ENCODE results near the gene TNFAIP2. TPM values are rescaled to one million over a fixed set of nuclear protein-coding genes. Genes with fewer than 3 reads are reported as not detected.

Gene TNFAIP2
- polyA plus RNA-seq, 1 donor from 2014 or later: 1.8 TPM

DNA sequence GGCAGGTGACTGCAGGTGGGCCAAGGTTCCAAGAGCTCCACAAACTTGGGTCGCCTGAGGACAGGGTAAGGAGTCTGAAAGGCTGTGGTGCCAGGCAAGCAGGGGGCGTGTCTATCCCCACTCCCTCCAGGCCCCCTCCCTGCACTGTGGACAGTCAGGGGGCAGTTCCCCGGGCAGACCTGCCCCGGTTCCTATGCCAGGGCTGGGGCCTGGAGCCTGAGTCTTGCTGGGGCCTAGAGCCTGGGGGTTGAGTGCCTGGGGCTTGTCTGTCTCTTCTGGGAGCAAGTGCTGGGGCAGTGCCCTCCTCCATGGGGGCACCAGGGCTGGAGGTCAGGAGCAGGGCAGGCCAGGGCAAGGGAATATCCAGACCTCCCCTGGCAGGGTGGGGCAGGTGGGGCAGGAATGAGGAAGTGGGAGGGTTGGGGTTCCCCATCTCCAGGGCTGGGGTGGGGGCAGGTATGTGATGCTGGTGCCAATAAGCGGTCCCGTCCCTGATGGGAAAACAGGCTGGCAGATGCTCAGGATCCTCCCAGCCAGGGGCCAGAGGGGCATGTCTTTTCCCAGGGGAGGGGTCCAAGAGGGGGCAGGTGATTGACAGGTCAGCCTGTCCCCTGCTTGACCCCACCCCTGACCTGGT lies 11.9 kb upstream of the TNFAIP2 start:
- Histone ChIP-seq H3K27ac (ENCODE audit: low read length) (no peak overlapping the region), H3K79me2 (replicated peaks; ENCODE audit: insufficient read depth, low read length) (no peaks in the 10 kb centered on the region), H3K36me3 (ENCODE audit: insufficient read depth, low read length) (no peaks in the 10 kb centered on the region), H3F3A (ENCODE audit: insufficient read depth, low read length, poor library complexity, severe bottlenecking) (no peaks in the 10 kb centered on the region), H3K9me2 (ENCODE audit: insufficient read depth, low read length) (no peaks in the 10 kb centered on the region), H3K4me2 (ENCODE audit: low read length) (no peak overlapping the region), H4K20me1 (ENCODE audit: insufficient read depth) (no peaks in the 10 kb centered on the region), H2AFZ (ENCODE audit: low read depth, low read length) (no peak overlapping the region), H3K9me3 (ENCODE audit: low read length) (no peaks in the 10 kb centered on the region), H3K4me3 (ENCODE audit: low read length) (no peak overlapping the region), H3K27me3 (ENCODE audit: insufficient read depth, low read depth, low read length) (no peaks in the 10 kb centered on the region), H3K9ac (ENCODE audit: low read length) (no peak overlapping the region)
- no peak for TF ChIP-seq POLR2AphosphoS5 (IDR thresholded peaks at IDR 0.05)
- no peak for TF ChIP-seq RAD21 (conservative IDR thresholded peaks at IDR 0.05)
- TF ChIP-seq REST (IDR thresholded peaks at IDR 0.05; ENCODE audit: borderline replicate concordance): no peak
- TF ChIP-seq, protein P1, sequence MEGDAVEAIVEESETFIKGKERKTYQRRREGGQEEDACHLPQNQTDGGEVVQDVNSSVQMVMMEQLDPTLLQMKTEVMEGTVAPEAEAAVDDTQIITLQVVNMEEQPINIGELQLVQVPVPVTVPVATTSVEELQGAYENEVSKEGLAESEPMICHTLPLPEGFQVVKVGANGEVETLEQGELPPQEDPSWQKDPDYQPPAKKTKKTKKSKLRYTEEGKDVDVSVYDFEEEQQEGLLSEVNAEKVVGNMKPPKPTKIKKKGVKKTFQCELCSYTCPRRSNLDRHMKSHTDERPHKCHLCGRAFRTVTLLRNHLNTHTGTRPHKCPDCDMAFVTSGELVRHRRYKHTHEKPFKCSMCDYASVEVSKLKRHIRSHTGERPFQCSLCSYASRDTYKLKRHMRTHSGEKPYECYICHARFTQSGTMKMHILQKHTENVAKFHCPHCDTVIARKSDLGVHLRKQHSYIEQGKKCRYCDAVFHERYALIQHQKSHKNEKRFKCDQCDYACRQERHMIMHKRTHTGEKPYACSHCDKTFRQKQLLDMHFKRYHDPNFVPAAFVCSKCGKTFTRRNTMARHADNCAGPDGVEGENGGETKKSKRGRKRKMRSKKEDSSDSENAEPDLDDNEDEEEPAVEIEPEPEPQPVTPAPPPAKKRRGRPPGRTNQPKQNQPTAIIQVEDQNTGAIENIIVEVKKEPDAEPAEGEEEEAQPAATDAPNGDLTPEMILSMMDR (IDR thresholded peaks at IDR 0.05; ENCODE audit: poor library complexity, severe bottlenecking): no peak
- TF ChIP-seq EP300 (conservative IDR thresholded peaks at IDR 0.05; ENCODE audit: poor library complexity, severe bottlenecking): no peak
- no peak for TF ChIP-seq EZH2 (IDR thresholded peaks at IDR 0.05; ENCODE audit: borderline replicate concordance, insufficient read depth, low read length, poor library complexity, severe bottlenecking)
- TF ChIP-seq SMC3 (conservative IDR thresholded peaks at IDR 0.05; ENCODE audit: poor library complexity): no peak
- TF ChIP-seq MXI1 (conservative IDR thresholded peaks at IDR 0.05; ENCODE audit: poor library complexity, severe bottlenecking): no peak
- no peak for TF ChIP-seq TAF1 (IDR thresholded peaks at IDR 0.05; ENCODE audit: low read depth)

- TF ChIP-seq TAF1 (IDR thresholded peaks at IDR 0.05; ENCODE audit: low read depth): no peak
- TF ChIP-seq, protein P1 (IDR thresholded peaks at IDR 0.05; ENCODE audit: poor library complexity, severe bottlenecking): no peak
- TF ChIP-seq RAD21 (conservative IDR thresholded peaks at IDR 0.05): no peak
- TF ChIP-seq POLR2AphosphoS5 (IDR thresholded peaks at IDR 0.05): no peak
- TF ChIP-seq EP300 (conservative IDR thresholded peaks at IDR 0.05; ENCODE audit: poor library complexity, severe bottlenecking): no peak
- no peak for TF ChIP-seq REST (IDR thresholded peaks at IDR 0.05; ENCODE audit: borderline replicate concordance)
- TF ChIP-seq SMC3 (conservative IDR thresholded peaks at IDR 0.05; ENCODE audit: poor library complexity): no peak
- TF ChIP-seq MXI1 (conservative IDR thresholded peaks at IDR 0.05; ENCODE audit: poor library complexity, severe bottlenecking): no peak
- TF ChIP-seq EZH2 (IDR thresholded peaks at IDR 0.05; ENCODE audit: borderline replicate concordance, insufficient read depth, low read length, poor library complexity, severe bottlenecking): no peak
- no peak overlapping the region for H2AFZ ChIP-seq (ENCODE audit: low read depth, low read length)
Measured at GRCh38 chr14:103112400-103113243, 10.6 kb upstream of the TNFAIP2 start.

More at GRCh38 chr14:103112400-103113243, 10.6 kb upstream of the TNFAIP2 start:
- Histone ChIP-seq H3K9me2 (ENCODE audit: insufficient read depth, low read length) (no peaks in the 10 kb centered on the region), H3K4me2 (ENCODE audit: low read length) (no peak overlapping the region), H3K9ac (ENCODE audit: low read length) (no peak overlapping the region), H3K27ac (ENCODE audit: low read length) (no peak overlapping the region), H3F3A (ENCODE audit: insufficient read depth, low read length, poor library complexity, severe bottlenecking) (no peaks in the 10 kb centered on the region), H3K4me3 (ENCODE audit: low read length) (no peak overlapping the region), H3K9me3 (ENCODE audit: low read length) (no peaks in the 10 kb centered on the region), H4K20me1 (ENCODE audit: insufficient read depth) (no peaks in the 10 kb centered on the region), H3K79me2 (replicated peaks; ENCODE audit: insufficient read depth, low read length) (no peaks in the 10 kb centered on the region), H3K36me3 (ENCODE audit: insufficient read depth, low read length) (no peaks in the 10 kb centered on the region), H3K27me3 (ENCODE audit: insufficient read depth, low read depth, low read length) (no peaks in the 10 kb centered on the region)
